Left ventricle myocardium superior (tissue), 1 donor: ENCODE measurements around the gene CHST10. TPM values are rescaled to one million over a fixed set of nuclear protein-coding genes. Genes with fewer than 3 reads are reported as not detected.
A peak's percentile ranks its signal among the peaks of the same experiment; 100 is the strongest.
"Not testable (repeated sequence)": the region's sequence is repeated elsewhere in the genome, so short reads cannot be mapped to it uniquely, and the experiment has no call there.

ENCODE experiments used
- ATAC-seq: fragments of 200-7000 bp; cut with Tn5 transposase; one replicate; pipeline ENCODE4 v1.9.1; 2020; ENCODE audit warnings: mild to moderate bottlenecking, moderate library complexity
- DNase-seq: peaks from one replicate; pipeline ENCODE4 v3.0.0-alpha.2; 2020
- intact Hi-C: fragments of 100-400 bp; cut with micrococcal nuclease; formaldehyde crosslinking; loops from one replicate; pipeline ENCODE4 v1.11.0; 2022
- total RNA-seq: library from RNA; stranded (reverse); fragmentation: NEBNext Ultra II Directional; extraction: Animal tissue kit (Norgen Biotek cat#: 25700); gene quantifications from one replicate; pipeline ENCODE4 v1.2.1, GENCODE V29; 2021
- donor health status: DM: no; HTN: yes; CAD: no; lungs with severe emphysema.

The CHST10 gene
- total RNA-seq, 1 donor from 2014 or later = 10.7 TPM

DNA sequence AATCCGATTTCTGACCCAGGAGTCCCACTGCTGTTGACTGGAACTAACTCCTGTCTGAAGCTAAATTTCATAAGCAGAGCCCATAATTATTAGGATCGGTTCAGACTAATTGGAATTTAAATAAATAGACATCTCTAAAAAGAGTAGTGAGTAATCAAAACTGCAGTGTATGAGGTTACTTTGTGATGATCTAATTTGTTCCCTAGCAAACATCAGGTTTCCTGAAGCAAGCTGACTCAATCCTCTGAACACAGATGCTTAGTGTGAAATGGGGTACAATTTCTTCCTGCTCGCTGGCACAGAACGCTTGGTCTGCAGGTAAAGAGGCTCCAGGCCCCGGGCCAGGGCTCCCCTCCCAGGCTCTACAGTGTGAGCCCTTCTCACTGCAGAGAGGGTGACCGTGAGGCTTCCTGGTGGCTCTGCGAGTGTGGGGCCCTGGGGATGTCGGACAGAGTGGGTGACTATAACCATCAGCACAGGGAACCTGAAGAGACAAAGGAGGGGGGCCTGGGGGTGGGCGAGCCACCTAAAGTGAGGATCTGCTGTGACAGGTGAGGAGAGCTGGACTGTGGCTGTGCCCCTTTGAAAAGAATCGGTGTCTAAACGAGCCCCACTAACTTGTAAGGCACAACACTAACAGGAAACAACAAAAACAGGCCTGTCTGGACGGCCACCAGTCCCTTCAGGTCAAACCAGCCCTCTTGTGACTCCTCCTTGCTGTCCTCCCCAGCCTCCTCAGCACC, 20.2 kb downstream of the CHST10 start:
- ATAC-seq (no peak), DNase-seq (no peak)
- intact Hi-C loops = no loop called here

DNA sequence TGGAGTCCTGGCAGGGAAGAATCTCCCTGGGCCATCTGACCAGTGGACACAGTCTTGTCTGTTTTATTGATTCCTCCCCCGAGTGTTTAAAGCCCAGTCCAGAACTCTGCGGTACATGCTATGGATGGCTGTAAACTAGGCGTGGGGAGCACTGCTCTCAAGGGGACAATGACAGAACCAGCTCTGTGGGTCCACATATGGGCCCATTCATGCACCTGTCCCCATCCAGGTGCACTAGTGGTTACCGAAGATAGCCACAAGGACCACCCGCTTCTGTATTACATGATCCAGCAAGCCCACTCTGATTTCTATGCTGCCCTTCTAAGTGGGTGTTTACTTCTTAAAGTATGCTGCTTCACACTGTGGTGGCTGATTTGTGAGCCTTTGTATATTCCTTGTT, 21.0 kb downstream of the CHST10 start:
- ATAC-seq (no peak), DNase-seq (no peak)
- intact Hi-C loops = no loop called here

DNA sequence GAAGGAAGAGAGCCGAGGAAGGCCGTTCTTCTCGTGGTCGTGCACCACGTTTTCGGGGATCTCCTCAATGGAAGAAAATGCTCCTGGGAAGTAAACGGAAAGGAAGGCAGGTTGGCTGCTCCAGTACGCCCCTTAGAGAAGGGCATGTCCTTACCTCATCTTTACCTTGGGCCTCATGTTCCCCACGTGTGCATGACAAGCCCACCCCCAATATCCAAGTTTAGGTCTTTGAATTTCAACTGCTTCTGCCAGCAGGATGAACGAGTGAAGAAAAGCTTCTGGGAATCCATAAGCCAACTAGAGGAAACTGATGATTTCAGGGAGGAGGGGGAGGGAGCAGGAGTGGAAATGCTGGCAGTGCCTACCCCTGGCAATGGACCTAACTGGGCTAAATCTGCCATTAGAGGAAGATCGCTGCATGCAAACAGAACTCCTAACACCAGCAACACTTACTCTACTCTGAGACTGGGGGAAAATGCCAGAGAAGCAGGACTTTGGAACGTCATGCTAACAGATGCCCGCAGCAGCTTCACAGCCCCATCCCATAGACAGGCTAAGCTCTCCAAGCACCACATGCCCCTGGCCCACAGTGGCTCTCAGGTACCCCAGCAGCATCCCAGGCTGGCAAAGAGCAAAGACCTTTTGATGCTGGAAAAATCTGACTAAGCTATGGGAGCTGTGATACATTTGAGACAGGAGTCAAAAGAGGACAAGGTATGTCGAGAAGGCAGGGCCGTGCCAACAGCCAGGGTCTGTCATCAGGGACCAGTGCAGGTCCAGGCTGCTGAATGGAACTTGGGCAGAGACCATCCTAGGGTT, 21.7 kb downstream of the CHST10 start:
- DNase-seq = no peak

DNA sequence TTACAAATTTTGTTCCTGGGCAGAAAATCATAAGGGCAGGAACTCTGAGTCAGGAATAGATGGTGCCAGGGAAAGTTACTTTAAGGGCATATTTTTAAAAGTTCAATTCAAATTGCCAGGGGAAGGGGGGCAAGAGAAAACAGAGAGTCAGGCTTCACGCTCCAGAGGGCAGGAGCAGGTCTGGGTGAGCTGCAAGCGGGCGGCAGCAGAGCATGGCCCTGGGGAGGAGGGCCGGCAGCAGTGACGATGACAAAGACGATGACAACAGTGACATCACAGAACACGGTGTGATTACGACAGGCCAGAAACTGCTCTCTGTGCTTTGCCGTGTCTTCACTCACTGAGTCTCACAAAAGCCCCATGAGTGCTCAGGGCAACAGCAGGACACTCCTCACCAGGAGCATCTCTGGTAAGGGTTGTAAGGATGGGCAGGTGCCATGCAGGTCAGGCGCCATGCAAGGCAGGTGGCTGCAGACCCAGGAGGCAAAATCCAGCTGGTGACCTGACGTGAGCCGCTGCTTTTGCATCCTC, 23.3 kb downstream of the CHST10 start:
- no peak for ATAC-seq
- intact Hi-C loops = no loop called here
- no peak for DNase-seq

More for the DNA sequence above, 21.7 kb downstream of the CHST10 start:
- ATAC-seq = no peak
- intact Hi-C loops = no loop called here

DNA sequence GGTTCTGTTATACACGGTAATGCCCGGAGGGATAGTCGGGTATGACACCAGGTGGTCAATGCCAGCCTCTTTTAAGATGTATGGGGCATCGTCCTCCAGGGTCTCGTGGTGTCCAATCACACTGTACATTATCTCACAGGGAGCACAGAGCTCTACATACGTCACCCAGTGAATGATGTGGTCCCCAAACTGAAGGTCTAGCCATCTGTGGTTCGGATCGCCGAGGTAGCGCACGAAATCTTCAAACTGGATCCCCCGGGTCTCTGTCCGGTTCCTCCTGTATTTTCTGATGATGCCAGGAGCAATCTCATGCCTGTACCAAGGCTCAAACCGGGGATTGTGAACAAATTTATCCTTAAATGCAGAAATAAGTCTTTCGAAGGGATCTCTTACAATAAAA, 24.1 kb downstream of the CHST10 start:
- no peak for ATAC-seq
- intact Hi-C loops = no loop called here
- no peak for DNase-seq

DNA sequence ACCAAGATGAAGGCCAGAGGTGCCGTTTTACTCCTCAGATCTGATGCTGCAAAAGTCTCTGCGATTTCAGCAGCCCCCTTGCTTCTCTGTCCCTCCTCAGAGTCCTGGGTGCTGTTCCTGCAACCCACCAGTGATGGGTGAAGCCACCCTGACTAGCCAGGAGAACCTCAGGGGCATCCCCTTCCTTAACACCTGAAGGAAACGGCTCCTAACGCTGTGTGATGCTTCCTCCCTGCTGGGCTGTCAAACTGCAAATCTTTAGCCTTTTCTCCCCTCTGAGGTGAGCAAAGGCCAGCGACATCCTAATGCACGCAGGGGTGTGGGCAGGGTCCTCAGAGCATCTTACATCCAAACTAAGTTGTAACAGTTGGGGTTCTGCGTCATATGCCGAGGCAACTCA, 24.8 kb downstream of the CHST10 start:
- no peak for ATAC-seq
- DNase-seq = no peak
- intact Hi-C loops = no loop called here

DNA sequence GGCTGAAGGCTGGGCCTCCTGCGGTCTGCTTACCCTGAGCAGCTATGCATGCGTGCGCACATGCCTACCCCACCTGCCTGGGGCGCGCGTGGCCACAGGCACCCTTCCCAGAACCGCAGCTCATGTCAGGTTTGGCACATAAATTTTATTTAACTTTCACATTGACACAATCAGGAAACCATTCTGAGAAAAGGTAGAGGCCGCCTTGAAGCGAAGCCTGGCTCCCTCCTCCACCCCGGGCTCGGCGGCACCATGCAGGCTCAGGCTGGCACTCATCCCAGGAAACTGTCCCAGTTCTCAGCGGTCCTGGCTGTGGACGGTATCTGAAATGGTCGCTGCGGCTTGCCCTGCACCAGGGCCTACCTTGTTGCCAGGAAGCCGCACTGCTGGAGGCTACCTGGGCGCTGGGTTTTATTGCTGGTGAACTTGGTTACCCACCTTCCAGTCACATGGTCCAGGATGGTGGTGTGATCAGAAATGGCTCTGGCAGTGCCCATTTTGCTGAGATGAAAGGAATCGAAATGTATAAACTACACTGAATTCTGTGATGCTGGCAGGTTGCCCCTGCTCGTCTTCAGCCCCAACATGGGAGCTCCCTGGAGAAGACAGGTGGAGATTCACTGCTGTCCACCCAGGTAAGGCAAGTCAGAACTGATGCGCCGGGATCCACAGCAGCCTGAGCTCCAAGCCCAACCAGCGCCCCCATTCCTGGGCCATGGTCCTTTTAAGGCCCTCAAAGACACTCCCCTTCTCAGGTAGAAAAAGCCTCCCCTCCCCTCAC, 25.5 kb downstream of the CHST10 start:
- intact Hi-C loops = no loop called here
- ATAC-seq = peak; percentile 90

DNA sequence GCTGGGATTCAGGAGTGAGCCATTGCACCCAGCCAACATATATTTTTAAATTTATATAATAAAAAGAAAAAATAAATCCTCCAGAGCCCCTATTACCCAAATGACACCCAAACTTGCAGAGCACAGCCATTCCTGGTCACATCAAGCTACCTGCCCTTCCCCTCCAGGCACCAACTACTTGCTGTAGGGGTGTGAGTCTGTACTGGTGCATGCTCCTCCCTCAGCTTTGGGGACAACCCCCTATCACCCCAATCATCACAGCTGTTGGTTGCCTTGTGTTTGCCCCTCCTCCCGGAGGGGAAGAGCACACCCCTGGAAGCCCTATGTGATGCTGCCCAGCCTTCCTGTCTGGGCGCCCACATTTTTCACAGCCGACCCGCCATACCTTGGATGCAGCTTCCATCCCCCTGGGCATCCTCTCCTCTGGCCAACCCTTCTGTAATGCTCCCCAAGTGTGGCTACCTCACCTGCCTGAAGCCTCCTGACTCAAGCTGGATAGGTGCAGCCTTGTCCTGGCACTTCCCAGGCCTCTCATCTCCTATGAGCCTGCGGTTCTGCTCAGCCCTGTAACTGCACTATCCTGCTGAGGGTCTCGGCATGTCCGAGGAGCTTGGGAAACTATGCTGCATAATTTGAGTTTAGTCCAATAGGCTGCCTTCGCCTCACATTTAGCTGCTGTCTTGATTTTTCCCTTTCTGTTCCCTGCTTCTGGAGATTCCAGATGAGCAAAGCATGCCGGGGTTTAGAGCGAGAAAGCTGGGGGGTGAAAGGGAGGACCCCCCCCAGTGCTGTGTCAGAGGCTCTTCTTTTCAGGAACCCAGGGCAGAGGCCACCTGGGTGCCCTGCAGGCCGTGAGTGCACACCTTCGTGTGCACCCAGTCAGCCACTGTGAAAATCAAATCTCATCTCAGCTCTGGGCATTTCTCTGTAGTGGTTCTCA, 27.2 kb downstream of the CHST10 start:
- ATAC-seq (no peak), DNase-seq (no peak)
- intact Hi-C loops = no loop called here

More for the DNA sequence above, 25.5 kb downstream of the CHST10 start:
- peak; percentile 68 for DNase-seq

DNA sequence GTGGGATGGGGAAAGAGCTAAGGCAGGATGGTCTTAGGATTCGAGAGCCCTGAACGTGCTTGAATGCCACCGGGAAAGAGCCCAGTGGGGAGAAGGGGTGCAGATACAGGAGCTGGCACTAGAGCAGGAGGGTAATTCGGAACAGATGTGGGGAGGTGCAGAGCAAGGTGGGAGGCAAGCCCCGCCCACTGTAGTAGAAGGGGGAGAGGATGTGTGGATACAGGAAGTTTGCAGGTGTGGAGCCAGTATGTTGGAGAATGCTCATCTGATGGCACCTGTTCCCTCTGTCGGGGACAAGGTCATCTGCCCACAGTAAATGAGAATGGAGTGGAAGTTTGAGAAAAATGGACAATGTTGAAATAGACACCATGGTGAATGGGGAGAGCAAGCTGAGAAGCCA, 28.8 kb downstream of the CHST10 start:
- DNase-seq = no peak
- ATAC-seq = no peak
- intact Hi-C loops = loop anchor here (10.0 kb wide), 1 partner anchor 124 kb away; no protein-coding TSS in a partner anchor

DNA sequence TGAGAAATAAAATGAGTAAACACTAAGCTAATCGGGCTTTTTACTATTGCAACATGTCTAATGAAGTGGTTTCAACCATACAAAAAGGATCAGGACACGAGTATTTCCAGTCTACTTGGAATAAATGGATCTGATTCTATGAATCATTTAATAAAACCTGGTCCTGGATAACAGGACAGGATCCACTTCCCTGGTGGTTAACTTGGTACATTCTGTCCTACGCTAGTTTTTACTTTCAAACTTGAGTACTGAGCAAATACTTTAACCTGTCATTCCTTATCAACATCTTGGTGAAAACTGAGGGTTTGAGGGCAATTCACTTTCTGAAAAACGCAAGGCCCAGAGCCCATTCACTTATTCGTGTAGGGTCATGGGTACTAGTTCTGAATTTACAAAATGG, 33.5 kb downstream of the CHST10 start:
- DNase-seq = no peak
- intact Hi-C loops = loop anchor here (10.0 kb wide), 1 partner anchor 119 kb away; no protein-coding TSS in a partner anchor
- no peak for ATAC-seq

DNA sequence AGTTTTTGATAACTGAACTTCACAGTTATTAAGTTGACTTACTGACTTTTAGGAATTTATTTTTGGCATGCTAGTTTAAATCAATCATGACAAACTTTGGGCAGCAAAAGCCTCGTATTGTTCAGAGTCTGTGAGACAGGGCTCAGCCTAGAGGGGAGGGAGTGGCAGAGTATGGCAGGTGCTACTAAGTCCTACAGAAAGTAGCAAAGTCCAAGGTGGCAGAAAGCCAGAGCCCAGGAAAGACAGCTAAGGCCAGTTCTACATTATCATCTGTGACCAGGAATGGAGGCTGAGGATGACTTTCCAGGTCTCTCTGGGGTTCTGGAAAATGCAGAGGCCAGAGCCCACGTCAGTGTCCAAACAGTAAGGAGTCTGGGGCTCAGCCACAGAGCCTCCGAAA, 34.2 kb downstream of the CHST10 start:
- ATAC-seq = no peak
- intact Hi-C loops = loop anchor here (10.0 kb wide), 1 partner anchor 119 kb away; no protein-coding TSS in a partner anchor
- no peak for DNase-seq

DNA sequence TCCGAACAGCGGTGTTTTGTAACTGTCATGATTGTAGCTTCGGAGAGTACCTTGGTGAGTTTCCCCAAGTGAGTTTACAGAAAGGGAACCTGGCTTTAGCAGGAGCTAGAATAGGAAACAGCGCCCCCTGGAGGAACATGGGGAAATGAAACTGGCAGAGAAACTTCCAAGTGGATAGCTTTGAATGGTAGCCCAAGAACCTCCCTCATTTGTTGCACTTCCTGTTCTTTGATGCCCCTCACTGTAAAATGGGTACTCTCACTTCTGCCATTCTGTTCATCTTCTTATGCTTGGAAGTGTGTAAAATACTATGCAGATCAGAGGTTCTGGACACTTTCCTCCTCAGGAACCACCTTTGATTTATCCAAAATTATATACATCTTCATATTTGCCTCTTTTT, 36.2 kb downstream of the CHST10 start:
- DNase-seq (peak; percentile 65), ATAC-seq (peak; percentile 71)
- intact Hi-C loops = loop anchor here (10.0 kb wide), 1 partner anchor 116 kb away; no protein-coding TSS in a partner anchor

DNA sequence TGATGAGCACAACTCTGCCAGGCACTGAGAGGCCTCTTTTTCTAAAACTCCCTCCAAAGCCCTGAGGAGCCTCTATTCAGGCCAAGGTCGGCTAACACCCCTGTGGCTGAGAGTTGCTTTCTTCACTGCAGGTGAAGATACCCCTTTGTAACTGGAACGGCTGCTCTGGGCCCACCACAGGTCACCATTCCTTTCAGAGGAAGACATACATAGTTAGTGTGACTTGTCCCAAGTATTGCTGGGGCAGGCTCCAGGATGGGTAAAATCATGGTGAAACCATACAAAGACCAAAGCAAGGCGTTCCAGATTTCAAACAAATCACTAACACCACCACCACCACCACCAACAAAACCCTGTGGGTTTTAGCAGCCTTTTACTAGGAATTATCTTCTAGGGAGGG, 36.8 kb downstream of the CHST10 start:
- no peak for DNase-seq
- intact Hi-C loops = loop anchor here (10.0 kb wide), 1 partner anchor 116 kb away; no protein-coding TSS in a partner anchor
- no peak for ATAC-seq

DNA sequence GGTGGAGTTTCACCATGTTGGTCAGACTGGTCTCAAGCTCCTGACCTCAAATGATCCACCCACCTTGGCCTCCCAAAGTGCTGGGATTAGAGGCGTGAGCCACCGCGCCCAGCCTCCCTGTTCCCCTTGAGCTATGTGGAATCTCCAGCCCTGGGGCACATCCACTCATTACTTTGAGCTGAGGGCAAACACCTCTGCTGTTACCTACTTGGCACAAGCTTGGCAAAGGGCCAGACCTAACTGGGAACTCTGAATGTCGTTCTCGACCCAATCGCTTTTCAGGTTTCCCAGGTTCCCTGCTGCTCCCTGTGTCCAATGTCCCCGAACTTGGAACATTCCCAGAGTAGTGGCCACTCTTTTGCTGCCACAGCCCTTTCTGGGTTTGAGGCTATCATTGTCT, 40.6 kb downstream of the CHST10 start:
- no peak for ATAC-seq
- intact Hi-C loops = no loop called here
- DNase-seq = no peak

DNA sequence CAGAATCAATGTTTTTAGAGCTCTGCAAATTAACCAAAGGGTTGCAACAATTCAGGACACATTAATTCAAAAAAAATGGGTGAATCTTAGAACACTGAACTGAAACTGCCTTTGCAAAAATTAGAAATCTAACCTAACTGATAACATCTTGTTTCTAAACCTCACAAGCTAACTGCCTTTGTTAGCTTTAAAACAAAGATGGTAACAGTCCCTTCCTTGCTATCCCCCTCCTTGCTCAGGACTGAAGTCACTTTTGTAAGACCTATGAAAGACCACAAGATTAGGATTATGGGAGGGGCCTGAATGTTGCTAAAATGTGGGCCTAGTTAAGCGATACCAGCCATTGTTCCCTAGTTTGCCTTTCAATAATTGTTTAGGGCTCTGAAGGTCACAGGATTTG, 50.3 kb downstream of the CHST10 start:
- intact Hi-C loops = no loop called here

DNA sequence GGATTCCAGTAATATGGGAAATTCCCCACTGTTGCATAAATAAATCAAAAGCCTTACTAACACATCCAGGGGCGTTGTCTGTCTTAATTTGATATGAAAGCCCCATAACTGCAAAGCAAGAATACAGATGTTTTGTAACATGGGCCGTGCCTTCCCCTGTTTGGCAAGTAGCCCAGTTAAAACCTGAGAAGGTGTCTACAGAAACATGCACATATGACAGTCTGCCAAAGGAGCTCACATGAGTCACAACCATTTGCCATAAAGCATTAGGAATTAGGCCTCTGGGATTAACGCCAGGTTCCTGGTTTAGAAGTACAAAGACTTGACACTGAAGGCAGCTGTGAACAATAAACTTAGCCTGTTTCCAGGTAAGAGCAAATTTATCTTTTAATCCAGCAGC, 52.0 kb downstream of the CHST10 start:
- ATAC-seq (no peak), DNase-seq (no peak)

More for the DNA sequence above, 50.3 kb downstream of the CHST10 start:
- no peak for ATAC-seq
- no peak for DNase-seq

DNA sequence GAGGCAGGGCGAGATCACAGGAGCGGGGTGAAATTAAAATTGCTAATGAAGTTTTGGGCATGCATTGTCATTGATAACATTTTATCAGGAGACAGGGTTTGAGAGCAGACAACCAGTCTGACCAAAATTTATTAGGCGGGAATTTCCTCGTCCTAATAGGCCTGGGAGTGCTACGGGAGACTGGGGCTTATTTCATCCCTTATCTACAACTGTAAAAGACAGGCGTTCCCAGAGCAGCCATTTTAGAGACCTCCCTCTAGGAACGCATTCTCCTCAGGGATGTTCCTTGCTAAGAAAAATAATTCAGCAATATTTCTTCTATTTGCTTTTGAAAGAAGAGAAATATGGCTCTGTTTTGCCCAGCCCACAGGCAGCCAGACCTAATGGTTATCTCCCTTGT, 55.2 kb downstream of the CHST10 start:
- ATAC-seq, DNase-seq, intact Hi-C loops: not testable (repeated sequence)

More for the DNA sequence above, 52.0 kb downstream of the CHST10 start:
- intact Hi-C loops = no loop called here

DNA sequence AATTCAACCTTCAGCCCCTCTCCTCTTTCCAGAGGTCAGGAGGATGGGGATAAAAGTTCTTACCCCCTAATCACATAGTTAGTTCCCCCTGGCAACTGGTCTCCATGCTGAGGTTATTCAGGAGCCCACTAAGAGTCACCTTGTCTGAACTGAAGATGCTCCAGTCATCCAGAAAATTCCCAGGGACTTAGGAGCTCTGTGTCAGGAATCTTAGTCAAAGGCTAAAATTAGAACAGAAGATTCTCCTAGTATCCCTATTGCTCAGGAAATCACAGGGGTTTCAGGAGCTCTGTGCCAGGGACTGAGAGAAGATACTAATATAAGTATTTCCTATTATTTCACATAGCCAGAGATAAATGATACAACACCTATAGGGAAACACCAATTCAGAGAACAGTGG, 57.9 kb downstream of the CHST10 start:
- intact Hi-C loops = no loop called here
- DNase-seq (no peak), ATAC-seq (no peak)
